HG02938 (cell line): ENCODE data around the gene GCK.
"Not testable (repeated sequence)": the region's sequence is repeated elsewhere in the genome, so short reads cannot be mapped to it uniquely, and the experiment has no call there.

Source experiments
- ATAC-seq: cut with Tn5 transposase; IDR thresholded peaks from one replicate; pipeline ENCODE4 v1.9.1; 2021; ENCODE audit warnings: mild to moderate bottlenecking, moderate library complexity; ENCODE audit not compliant: unreplicated experiment

The GCK gene

DNA sequence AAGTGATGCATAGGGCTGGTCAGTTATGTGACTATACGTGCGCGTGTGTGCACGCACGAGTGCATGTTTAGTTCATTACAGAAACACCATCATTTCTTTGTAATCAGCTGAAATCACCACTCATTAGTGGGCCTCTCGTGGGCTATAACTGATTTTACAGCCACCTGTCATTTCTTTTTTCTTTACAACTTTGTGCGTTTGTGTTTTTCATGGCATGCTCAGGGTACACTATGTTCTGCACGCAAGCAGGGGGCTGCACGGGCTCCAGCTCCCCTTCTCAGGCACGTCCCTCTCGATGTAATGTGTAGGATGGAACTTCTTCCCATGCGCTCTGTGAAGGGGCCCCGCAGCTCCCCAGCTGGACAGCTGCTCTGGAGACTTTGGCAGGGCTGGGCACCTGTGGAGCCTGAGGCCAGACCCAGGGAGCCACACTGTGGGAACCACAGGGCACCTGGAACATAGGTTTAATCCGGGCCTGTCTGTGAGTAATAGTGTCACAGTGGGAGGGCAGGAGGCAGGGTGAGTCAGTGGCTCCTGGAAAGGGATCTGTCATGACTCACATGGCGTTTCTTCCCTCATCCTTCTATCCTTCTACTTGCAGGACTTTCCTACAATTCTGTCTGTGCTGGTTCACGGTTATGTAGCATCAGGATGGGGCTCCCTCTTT lies 4.9 kb downstream of the GCK start:
- no peak for ATAC-seq

DNA sequence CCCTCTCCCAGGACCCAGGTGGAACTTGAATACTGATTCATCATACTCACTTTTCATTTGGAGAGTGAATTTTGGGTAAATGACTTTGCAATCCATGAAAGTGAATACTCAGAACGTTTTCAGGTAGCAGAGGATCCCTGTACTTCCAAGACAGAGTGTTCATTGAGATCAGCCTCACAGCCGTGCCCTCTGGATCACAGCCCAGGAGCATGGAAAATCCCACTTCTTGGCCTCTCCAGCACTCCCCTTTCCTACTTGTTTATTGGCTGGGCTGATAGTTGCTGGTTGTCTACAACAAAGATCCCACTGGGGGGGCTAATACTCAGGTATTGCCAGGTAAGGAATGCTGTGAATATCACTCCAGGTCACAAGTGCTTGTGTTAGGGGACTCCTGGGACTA lies 5.9 kb downstream of the GCK start:
- ATAC-seq, result no peak

DNA sequence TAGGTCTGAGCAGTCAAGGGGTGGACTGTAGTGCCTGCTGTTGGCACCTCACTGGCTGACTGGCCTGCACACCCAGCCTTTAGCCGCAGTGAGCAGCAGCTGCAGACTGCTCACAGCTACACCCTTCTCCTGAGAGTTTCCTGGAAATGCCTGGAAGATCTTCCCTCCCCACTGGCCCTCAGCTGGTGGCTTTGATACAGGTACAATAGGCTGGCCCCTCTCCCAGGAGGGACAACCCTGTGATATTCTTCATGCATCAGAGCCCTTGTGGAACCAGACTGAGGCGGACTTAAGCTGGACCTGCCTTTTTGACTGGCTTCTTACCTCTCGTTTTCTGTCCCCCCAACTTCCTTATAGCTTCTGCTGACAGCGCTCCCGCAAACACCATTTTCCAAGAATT lies 6.4 kb downstream of the GCK start:
- no peak for ATAC-seq

DNA sequence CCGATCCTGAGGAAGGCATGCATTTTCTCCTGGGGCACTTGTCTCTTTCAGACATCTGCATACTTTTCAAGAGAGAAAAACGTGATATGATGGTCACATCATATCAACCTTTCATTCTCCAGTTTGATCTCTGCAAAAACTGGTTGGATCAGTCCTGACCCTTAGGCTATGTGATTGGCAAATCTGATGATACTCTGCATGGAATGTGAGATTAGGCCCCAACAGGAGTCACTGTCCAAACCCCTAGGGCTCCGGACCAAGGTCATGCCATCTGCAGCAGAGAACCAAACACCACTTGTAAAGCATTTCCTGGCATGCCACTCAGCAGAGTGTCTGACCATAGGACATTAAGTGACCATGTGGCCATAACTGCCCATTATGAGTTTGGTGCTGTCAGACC lies 8.6 kb downstream of the GCK start:
- ATAC-seq, result no peak

DNA sequence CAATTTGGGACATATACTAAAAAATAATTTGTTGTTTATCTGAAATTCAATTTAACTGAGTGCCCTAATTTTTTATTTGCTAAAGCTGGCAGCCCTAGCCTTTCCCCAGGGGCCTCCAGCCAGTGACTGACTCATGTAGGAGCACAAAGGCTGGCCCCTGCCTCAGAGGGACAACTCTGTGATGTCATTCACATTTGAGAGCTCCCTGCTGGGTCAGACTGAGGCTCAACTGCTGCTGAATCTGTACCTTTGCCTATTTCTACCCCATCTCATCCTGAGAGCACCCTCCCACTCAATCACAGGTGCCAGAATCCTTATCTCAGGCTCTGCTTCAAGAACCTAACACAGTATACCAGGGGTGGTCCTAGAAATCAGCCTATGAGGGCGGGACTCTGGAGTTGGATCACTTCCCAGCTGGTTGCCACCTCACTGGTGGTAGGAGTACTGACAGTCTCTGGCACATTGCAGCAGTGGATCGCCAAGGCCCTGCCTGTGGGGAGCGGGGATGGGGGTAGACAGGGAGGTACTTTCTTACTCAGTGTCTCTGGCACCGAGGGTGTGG lies 11.6 kb downstream of the GCK start:
- ATAC-seq, result no peak

DNA sequence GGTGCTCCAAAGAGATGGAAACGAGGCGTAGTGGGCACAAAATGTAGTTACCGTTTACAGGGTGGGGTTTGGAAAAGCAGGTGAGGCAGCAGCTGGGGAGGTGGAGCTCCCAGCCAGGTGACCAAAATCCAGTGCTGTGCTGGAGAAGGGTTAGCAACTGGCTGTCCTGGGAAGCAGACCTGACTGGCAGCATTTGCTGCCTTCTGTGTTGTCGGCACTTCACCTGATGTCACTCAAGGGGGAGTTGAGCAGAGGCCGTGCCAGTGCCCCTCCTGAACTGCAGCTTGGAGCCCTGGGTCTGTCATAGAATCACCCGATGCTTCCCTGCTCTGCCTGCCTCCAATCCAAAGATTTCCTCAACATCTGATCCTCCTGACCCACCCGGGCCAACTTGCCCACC lies 12.8 kb downstream of the GCK start:
- no peak for ATAC-seq

DNA sequence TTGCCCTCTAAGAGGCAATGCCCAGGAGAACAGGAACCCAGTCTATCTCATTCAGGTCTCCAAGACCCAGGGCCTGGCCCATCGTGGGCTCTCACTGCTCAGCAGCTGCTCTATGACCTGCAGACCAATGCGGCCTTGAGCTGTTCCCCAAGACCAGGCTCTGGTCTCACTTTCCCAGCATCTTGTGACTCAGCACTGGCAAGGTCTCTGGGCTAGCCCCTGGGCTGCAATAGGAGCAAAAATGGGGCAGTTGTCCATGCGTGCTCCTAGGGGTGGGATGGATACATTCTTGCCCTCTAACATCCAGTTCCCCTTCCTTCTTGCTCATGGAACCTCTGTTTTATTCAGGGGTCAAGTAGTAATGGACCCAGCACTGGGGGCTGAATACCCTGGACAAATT lies 13.5 kb downstream of the GCK start:
- no peak for ATAC-seq

DNA sequence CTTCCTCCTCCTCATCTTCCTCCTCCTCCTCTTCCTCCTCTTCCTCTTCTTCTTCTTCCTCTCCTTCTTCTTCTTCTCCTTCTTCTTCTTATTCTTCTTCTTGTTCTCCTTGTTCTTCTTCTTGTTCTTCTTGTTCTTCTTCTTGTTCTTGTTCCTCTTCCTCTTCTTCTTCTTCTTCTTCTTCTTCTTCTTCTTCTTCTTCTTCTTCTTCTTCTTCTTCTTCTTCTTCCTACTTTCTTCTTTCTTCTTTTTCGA lies 14.6 kb downstream of the GCK start:
- ATAC-seq, result not testable (repeated sequence)

DNA sequence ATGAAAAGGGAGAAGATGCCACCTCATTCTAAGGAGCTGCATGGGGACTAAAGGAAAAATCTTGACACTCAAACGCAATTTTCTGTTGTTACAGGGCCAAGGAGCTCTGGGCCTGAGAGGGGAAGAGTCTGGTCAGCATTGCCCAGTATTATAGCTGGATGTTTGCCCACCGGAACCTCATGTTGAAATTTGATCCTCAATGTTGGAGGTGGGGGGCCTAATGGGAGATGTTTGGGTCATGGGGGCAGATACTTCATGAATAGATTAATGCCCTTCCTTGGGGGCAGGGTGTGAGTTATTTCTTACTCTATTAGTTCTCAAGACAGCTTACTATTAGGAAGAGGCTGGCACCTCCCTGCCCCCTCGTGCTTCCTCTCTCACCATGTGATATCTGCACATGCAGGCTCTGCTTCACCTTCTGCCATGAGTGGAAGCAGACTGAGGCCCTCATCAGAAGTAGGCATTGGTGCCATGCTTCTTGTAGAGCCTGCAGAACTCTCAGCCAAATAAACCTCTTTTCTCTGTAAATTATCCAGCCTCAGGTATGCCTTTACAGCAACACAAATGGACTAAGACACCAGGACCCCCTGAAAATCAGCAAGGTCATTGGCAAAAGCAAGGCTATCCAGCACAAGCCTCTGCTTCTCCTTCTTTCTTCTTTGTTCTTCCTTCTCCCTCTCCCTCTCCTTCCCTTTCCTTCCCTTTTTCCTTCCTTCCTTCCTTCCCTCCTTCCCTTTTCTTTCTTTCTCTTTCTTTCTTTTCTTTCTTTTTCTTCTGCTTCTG lies 15.1 kb downstream of the GCK start:
- ATAC-seq, result no peak

DNA sequence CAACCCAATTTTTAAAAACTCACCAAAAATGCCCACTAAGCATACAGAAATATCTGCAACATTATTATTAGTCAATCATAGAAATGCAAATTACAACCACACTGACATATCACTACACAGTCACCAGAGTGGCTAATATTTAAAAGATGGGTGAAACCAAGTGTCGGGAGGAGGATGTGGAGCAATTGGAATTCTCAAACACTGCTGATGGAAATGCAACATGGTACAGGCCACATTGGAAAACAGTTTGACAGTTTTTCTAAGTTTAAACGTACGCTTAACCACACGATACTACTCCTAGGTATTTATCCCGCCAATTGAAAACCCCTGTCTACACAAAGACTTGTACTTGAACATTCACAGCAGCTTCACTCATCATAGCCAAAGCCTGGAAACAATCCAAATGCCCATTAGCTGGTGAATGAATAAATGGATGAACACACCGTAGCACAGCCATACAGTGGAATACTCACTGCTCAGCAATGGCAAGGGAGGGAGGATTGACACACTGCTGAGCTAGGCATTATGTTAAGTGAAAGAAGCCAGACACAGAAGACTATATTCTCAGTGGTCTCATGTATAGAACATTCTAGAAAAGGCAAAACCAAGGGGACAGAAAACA lies 16.3 kb downstream of the GCK start:
- no peak for ATAC-seq

DNA sequence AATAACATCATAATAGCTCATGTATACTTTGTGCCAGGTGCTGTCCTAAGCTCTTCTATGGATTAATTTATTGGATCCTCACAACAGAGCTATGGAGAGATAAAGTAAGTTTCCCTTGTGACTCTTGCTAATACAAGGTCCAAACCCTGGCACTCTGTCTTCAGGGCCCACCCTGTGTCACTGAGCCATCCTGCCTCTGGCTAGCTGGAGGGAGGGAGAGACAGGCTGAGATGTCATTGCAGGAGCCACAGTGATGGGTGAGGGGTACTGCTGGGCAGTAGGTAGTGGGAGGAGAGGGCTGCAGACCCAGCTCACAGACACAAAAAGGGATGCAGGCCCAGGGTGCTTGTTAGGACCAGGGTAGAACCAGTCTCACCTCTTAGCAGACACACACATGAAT lies 16.9 kb downstream of the GCK start:
- ATAC-seq, result no peak

DNA sequence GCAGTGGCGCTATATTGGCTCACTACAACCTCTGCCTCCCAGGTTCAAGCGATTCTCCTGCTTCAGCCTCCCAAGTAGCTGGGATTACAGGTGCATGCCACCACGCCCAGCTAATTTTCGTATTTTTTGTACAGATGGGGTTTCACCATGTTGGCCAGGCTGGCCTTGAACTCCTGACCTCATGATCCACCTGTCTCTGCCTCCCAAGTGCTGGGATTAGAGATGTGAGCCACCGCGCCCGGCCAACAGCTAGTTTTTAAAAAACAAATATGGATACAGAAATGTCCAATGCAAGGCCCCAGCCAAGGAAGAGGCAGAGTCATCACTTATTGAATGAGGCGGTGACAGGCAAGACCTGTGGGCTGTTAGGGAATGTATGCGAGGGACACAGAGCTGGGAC lies 17.3 kb downstream of the GCK start:
- ATAC-seq, result not testable (repeated sequence)

DNA sequence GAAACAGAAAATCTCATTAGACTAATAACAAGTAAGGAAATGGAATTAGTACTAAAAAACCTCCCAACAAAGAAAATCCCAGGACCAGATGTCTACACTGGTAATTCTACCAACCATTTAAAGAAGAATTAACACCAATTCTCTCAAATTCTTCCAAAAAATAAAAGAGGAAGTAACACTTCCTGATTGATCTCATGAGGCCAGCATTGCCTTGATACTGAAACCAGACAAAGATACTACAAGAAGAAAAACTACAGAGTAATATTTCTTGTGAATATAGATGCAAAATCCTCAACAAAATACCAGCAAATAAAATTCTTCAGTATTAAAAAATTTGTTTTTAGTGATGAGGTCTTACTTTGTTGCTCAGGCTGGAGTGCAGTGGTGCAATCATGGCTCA lies 21.3 kb downstream of the GCK start:
- no peak for ATAC-seq

DNA sequence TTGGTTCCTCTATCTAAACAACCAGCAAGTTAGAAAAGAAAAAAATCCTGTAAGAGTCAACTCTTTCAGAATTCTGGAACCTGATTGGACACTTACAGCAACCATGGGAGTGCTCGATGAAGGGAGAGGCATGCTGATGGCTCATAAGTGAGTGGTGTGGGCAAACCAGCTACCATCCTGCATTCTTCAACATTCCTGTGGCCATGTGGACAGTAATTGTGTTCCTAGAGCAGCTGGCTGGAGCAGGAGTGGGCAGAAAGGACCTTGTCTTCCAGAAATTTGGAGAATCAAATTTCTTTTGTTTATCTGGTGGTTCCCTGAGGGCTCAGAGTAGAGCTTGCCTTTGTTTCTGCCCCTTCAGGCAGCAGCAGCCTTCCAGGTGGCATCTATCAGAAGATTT lies 25.6 kb downstream of the GCK start:
- ATAC-seq, result no peak

DNA sequence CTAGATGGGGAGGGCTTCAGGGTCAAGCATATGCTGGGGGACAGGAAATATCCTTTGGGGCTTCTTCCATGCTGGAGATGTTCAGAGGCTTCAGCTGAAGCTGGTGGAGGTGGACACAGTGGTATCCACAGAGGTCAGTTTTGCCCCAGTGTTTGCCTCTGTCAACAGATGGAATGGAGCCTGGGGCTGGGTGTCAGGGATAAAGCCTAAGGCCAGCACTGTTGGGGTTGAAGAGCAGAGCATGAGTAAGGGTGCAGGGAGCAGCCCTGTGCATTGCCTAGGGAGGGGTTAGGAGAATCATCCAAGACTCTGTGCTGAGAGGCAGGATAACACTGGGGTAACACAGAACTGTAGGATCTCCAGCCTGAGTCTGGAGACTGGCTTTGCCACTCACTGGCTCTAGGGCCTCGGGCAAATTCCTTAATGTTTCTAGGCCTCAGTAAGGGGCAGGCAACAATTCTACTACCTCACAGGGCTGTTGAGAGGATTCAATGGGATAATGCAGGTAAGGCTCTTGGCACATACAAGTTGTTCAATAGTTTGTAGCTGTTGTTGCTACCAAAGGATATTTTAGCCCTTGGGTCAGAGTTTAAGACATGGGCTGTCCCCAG lies 26.3 kb downstream of the GCK start:
- ATAC-seq, result no peak

DNA sequence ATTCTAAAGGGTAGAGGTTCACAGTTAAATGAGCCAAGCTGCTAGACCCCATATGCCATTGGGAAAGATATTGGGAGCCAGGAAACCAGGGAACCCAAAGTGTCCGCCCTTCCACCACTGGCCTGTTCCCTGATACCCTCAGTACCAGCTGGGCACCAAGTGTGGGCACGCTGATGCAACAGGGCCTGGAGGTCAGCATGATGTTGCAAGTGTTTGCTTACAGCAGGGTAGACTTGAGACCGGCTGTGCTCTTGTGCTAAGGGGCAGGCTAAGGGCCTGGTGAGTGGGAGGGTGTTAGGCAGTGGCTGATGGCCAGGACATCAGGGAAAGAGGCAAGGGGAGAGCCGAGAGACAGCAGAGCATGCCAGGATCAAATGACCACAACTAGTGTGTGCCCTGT lies 27.1 kb downstream of the GCK start:
- no peak for ATAC-seq

DNA sequence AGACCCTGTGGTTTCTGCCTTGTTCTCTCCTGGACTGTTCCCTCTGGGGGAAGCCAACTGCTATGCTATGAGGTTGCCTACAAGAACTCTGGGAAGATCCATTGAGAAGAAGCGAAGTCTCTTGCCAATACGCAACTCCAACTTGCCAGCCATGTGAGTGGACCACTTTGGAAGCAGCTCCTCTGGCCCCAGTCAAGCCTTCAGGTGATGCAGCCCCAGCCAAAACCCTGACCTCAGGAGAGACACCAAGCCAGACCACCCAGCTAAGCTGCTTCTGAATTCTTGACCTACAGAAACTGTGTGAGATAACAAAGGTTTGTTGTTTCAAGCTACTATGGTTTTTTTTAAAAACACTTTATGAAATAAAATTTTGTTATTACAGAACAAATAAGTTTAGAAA lies 27.9 kb downstream of the GCK start:
- no peak for ATAC-seq

DNA sequence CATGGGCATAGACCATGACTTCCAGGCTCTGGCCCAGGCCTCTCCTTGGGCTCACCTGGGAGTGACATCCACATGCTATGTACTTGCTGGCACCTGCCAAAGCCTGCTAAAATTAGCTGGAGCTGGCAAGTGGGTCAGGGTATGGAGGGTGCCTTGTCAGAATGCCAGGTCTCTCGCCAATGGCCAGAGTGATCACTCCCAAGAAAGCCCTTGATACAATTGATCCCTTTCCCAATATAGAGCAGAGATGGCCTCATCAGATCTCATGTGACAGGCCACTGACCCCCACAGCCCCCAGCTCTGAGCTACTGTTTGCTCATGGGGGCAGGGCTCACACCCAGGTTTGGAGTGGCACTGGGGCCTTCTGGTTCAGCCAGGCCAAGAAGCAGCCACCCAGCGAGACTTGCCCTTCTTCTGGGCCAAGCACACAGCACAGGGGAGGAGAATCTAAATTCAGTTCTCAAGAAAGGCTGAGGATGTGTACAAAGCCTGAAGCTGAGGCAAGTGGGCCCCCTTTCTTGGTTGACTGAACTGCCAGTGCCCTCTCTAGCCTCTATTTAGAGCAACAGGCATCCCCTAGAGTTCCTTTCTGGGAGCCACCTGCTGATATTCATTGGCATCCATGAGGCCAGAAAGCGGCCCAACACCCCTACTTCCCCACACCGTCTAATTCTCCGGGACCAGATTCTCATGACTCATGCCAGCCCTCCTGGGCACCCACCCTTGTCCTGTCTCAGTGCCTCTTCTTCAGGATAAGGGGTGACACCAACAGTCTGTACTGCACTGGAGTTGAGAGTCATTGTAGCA lies 29.2 kb downstream of the GCK start:
- ATAC-seq, result no peak

DNA sequence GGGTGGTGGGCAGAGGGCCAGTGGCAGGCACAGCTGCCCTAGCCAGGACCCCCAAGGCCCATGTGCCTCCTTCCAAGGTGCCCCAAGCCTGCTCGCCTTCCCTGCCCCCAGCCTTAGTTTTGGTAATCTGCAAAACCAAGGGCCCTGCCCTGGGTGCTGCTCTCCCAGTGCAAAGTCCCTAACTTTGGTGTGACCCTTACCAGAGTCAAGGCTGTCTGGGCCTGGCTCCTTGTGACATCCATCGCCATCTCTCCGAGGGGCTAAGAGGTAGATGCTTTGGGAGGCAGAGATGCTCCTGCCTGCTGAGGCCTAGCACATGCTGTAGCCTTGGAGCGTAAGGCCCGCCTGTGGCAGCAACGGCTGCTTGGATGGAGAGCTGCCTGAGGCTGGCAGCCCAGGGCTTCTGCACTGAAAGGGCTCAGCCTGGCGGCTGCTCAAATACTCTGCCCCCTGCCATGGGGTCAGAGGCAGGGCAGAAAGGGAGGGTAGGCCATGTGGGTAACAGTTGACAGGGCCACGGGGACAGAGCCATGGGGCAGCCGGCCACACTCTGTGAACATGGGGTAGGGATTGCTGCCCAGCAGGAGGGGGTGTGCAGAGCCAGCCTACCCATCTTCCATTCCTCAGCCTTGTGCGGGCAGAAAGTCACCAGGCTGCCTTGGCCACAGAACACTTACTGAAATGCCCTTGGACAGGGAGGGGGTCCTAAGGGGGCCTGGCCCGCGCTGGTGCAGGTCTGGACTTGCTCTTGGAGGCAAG lies 30.2 kb downstream of the GCK start:
- ATAC-seq, result no peak
